HUES64 (cell line): ENCODE measurements around the gene MLLT3.

Source experiments
- H3K27ac ChIP-seq: 2 replicates; pipeline ENCODE4 v1.7.0; 2013; ENCODE audit warnings: low read depth, low read length, inconsistent platforms
- H3K27me3 ChIP-seq: 2 replicates; pipeline ENCODE4 v1.6.1; 2013; ENCODE audit warnings: mild to moderate bottlenecking, low read length; ENCODE audit not compliant: insufficient read depth
- H3K36me3 ChIP-seq: 2 replicates; pipeline ENCODE4 v1.6.1; 2013; ENCODE audit warnings: mild to moderate bottlenecking, low read length; ENCODE audit not compliant: insufficient read depth
- H3K4me1 ChIP-seq: 2 replicates; pipeline ENCODE4 v1.6.1; 2013; ENCODE audit warnings: mild to moderate bottlenecking, low read length, moderate library complexity; ENCODE audit not compliant: insufficient read depth
- H3K4me3 ChIP-seq: 2 replicates; pipeline ENCODE4 v1.5.1; 2013; ENCODE audit warnings: mild to moderate bottlenecking, low read length, moderate library complexity
- H3K9ac ChIP-seq: 2 replicates; pipeline ENCODE4 v1.6.1; 2013; ENCODE audit warnings: mild to moderate bottlenecking, low read depth, low read length
- H3K9me3 ChIP-seq: 2 replicates; pipeline ENCODE4 v1.6.1; 2013; ENCODE audit warnings: low read depth, low read length; ENCODE audit not compliant: insufficient read depth
- WGBS: fragments of 150-250, 120-280 bp; methylation state at CpG from one replicate; pipeline ENCODE4 v1.1.7; 2013; ENCODE audit warnings: missing lambda C conversion rate; 5-methylcytosine and 5-hydroxymethylcytosine counted together

MLLT3 gene

DNA sequence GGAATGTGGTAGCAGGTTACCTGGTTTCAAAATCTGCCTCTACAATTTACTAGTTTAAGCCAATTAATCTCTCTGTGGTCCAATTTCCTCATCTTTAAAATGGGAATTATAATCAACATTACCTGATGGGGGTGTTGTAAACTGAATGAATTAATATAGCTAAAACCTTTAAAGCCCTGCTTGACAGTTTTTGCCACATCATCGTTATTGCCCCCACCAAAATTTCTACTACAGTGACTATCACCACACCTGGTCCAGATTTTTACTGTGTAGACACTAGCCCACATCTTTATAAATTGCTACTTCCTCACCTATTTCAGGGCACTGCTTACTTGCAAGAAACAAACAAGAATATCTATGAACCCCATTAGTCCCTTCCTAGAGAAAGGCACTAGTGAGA lies 65.0 kb downstream of the MLLT3 start:
- H3K27ac ChIP-seq: no peak overlapping the region
- no peaks in the 10 kb centered on the region for H3K9me3 ChIP-seq
- H3K27me3 ChIP-seq: no peaks in the 10 kb centered on the region
- H3K9ac ChIP-seq: no peak overlapping the region
- peaks cover 29% of the 10 kb centered on the region for H3K4me1 ChIP-seq
- H3K36me3 ChIP-seq: no peaks in the 10 kb centered on the region
- WGBS: 91% methylated on average over 1 of the region's 1 CpG
- H3K4me3 ChIP-seq: no peak overlapping the region

DNA sequence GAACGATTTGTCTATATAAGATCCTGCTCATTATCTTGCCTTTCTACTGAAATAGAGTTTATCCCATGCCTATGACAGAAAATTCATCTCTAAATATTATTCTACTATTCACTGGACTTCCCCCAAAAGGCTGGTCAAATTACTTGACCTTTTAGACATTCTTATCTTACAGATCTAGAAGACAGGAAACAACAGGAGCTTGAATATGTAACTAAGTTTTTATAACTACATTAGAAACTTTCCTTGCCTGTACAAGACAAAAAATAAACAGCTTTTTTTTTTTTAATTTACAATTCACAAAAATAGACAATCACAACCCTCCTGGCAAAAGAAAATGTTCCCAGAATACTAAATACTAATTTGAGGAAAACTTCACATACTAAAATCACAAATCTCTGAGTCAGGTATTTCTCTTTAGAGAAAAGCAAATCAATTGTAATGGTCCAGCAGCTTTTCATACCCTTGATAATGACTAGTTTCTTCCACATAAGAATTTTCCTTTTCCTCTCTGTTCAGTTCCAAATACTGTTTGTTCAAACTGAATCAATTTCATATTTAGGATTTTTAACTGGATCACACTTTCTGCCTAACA lies 68.6 kb downstream of the MLLT3 start:
- H3K4me3 ChIP-seq: no peak overlapping the region
- H3K4me1 ChIP-seq: peaks cover 33% of the 10 kb centered on the region
- H3K9ac ChIP-seq: no peak overlapping the region
- no peaks in the 10 kb centered on the region for H3K27me3 ChIP-seq
- no peaks in the 10 kb centered on the region for H3K9me3 ChIP-seq
- H3K27ac ChIP-seq: no peak overlapping the region
- WGBS: 87% methylated on average over 1 of the region's 1 CpG
- H3K36me3 ChIP-seq: no peaks in the 10 kb centered on the region

- Histone ChIP-seq H3K27me3 (no peaks in the 10 kb centered on the region), H3K9me3 (no peaks in the 10 kb centered on the region), H3K27ac (no peak overlapping the region), H3K4me1 (peaks cover 27% of the 10 kb centered on the region), H3K9ac (no peak overlapping the region), H3K36me3 (no peaks in the 10 kb centered on the region), H3K4me3 (no peak overlapping the region)
- WGBS: 86% methylated on average over 3 of the region's 3 CpGs
Measured at GRCh38 chr9:20552874-20553557, 69.3 kb downstream of the MLLT3 start.

GRCh38 chr9:20551835-20552234 lies 70.5 kb downstream of the MLLT3 start:
- 68% methylated on average over 5 of the region's 5 CpGs for WGBS
- Histone ChIP-seq H3K27ac (no peak overlapping the region), H3K4me3 (no peak overlapping the region)

DNA sequence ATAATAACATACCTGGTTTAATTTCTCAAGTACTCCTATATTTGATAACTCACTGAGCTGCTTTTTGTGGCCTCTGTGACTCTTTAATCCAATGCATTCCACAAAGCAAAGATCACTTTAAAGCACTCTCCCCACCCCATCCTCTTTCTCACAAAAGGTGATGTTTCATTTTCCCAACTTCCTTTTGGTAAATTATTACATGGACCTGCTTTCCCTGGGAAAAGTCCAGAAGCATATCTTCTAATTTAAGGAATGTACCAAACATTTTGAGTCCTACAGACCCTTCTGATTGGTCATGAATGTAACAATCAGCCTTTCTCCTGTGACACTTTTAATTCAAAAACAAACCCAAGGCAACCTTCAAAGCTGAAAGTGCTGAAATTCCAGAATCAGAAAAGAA lies 71.1 kb downstream of the MLLT3 start:
- no peaks in the 10 kb centered on the region for H3K36me3 ChIP-seq
- H3K4me1 ChIP-seq: peaks cover 26% of the 10 kb centered on the region
- H3K4me3 ChIP-seq: no peak overlapping the region
- no peak overlapping the region for H3K9ac ChIP-seq
- H3K27ac ChIP-seq: no peak overlapping the region
- no peaks in the 10 kb centered on the region for H3K27me3 ChIP-seq
- H3K9me3 ChIP-seq: no peaks in the 10 kb centered on the region

More at GRCh38 chr9:20551835-20552234, 70.5 kb downstream of the MLLT3 start:
- H3K36me3 ChIP-seq: no peaks in the 10 kb centered on the region
- H3K9me3 ChIP-seq: no peaks in the 10 kb centered on the region
- H3K27me3 ChIP-seq: no peaks in the 10 kb centered on the region
- H3K4me1 ChIP-seq: peaks cover 26% of the 10 kb centered on the region
- H3K9ac ChIP-seq: no peak overlapping the region

- Histone ChIP-seq H3K9ac (no peak overlapping the region), H3K27ac (no peak overlapping the region)
- WGBS: 97% methylated on average over 3 of the region's 4 CpGs
Measured at GRCh38 chr9:20550326-20550725, 72.0 kb downstream of the MLLT3 start.

GRCh38 chr9:20549053-20549452 lies 73.2 kb downstream of the MLLT3 start:
- peaks cover 26% of the 10 kb centered on the region for H3K4me1 ChIP-seq
- H3K9me3 ChIP-seq: no peaks in the 10 kb centered on the region
- H3K27me3 ChIP-seq: no peaks in the 10 kb centered on the region
- H3K27ac ChIP-seq: no peak overlapping the region
- H3K36me3 ChIP-seq: no peaks in the 10 kb centered on the region
- 88% methylated on average over 1 of the region's 3 CpGs for WGBS
- H3K9ac ChIP-seq: no peak overlapping the region
- no peak overlapping the region for H3K4me3 ChIP-seq

More at GRCh38 chr9:20550326-20550725, 72.0 kb downstream of the MLLT3 start:
- H3K9me3 ChIP-seq: no peaks in the 10 kb centered on the region
- H3K4me3 ChIP-seq: no peak overlapping the region
- H3K27me3 ChIP-seq: no peaks in the 10 kb centered on the region
- H3K36me3 ChIP-seq: no peaks in the 10 kb centered on the region
- peaks cover 26% of the 10 kb centered on the region for H3K4me1 ChIP-seq

DNA sequence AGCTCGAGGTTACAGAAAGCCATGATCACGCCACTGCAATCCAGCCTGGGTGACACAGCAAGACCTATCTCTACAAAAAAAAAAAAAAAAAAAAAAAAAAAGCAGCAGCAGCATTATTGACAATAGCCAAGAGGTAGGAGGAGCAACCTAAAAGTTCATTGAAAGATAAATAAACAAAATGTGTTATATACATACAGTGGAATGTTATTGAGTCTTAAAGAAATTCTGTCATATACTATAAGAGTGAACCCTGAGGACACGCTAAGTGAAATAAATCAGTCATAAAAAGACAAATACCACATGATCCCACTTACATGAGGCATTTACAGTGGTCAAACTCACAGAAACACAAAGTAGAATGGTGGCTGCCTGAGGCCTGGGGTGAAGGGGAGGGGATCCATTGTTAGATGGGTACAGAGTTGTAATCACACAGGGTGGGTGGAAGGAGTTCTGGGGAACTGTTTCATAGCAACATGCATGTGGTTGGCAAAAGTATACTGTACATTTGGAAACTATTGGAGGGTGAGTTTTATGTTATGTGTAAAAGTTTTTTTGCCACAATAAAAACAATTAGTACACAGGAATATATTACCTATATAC lies 77.2 kb downstream of the MLLT3 start:
- no peaks in the 10 kb centered on the region for H3K27me3 ChIP-seq
- H3K36me3 ChIP-seq: no peaks in the 10 kb centered on the region
- H3K27ac ChIP-seq: no peak overlapping the region
- H3K4me3 ChIP-seq: no peak overlapping the region
- no peaks in the 10 kb centered on the region for H3K4me1 ChIP-seq
- peaks cover 9% of the 10 kb centered on the region for H3K9me3 ChIP-seq
- WGBS: 95% methylated on average over 2 of the region's 3 CpGs
- no peak overlapping the region for H3K9ac ChIP-seq

DNA sequence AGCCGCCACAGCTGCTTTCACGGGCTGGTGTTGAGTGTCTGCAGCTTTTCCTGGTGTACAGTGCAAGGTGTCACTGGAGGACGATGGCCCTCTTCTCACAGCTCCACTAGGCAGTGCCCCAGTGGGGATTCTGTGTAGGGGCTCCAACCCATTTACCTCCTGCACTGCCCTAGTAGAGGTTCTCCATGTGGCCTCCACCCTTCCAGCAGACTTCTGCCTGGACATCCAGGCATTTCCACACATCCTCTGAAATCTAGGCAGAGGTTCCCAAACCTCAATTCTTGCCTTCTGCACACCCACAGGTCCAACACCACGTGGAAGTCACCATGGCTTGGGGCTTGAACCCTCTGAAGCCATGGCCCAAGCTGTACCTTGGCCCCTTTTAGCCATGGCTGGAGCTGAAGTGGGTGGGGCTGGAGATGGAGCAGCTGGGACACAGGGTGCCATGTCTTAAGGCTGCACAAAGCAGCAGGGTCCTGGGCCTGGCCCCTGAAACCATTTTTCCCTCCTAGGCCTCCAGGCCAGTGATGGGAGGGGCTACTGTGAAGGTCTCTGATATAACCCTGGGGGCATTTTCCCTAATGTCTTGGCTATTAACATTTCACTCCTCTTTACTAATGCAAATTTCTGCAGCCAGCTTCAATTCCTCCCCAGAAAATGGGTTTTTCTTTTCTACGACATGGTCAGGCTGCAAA lies 82.0 kb downstream of the MLLT3 start:
- 93% methylated on average over 5 of the region's 5 CpGs for WGBS
- Histone ChIP-seq H3K27me3 (no peaks in the 10 kb centered on the region), H3K9me3 (peaks cover 17% of the 10 kb centered on the region), H3K4me3 (no peak overlapping the region), H3K27ac (no peak overlapping the region), H3K9ac (no peak overlapping the region), H3K36me3 (no peaks in the 10 kb centered on the region), H3K4me1 (no peaks in the 10 kb centered on the region)

DNA sequence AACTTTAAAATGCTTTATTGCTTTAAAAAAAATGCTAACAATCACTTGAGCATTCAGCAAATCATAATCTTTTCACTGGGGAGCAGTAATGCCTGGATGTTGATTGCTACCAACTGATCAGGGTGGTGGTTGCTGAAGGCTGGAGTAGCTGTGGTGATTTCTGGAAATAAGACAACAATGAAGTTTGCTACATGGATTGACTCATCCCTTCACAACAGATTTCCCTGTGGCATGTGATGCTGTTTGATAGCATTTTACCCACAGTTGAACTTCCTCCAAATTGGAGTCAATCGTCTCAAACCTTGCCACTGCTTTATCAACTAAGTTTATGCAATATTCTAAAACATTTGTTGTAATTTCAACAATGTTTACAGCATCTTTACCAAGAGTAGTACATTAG lies 83.3 kb downstream of the MLLT3 start:
- H3K27me3 ChIP-seq: no peaks in the 10 kb centered on the region
- no peak overlapping the region for H3K4me3 ChIP-seq
- 100% methylated on average over 1 of the region's 1 CpG for WGBS
- H3K27ac ChIP-seq: no peak overlapping the region
- H3K9me3 ChIP-seq: peaks cover 17% of the 10 kb centered on the region
- H3K9ac ChIP-seq: no peak overlapping the region
- no peaks in the 10 kb centered on the region for H3K36me3 ChIP-seq
- H3K4me1 ChIP-seq: no peaks in the 10 kb centered on the region

- Histone ChIP-seq H3K36me3 (no peaks in the 10 kb centered on the region), H3K9ac (no peak overlapping the region), H3K27me3 (no peaks in the 10 kb centered on the region), H3K4me3 (no peak overlapping the region), H3K9me3 (peaks cover 17% of the 10 kb centered on the region), H3K4me1 (no peaks in the 10 kb centered on the region), H3K27ac (no peak overlapping the region)
Measured at GRCh38 chr9:20538092-20538491, 84.2 kb downstream of the MLLT3 start.
